Measurements from ENCODE around the gene C1QB.

DNA sequence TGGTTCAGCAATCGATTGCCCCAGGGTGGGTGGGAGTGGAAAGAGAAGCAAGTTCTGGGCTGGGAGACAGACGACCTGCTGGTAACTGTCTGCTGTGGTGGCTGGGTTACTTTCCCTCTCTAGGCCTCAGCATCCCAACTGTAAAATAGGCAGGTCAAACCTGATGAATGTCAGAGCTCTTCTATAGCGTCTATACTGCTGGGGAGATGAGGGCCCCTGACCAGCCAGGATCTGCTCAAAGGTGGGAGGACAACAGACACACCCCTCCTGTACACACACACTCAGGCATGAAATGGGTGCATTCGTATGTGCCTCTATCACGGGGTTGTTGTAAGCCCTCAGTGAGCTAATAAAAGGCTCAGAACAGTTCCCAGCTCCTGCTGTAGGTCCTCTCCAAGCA lies 44.9 kb downstream of the C1QB start:
- TF ChIP-seq CTCF (IDR thresholded peaks at IDR 0.05) (no peak), POLR2A (IDR thresholded peaks at IDR 0.05) (no peak)
